RWPE2 (cell line): ENCODE data around the gene PSAPL1.

Experiments used
- ATAC-seq: fragments of 200-7000 bp; cut with Tn5 transposase; 3 replicates; pipeline ENCODE4 v1.9.1; 2021; ENCODE audit warnings: low read depth
- DNase-seq: peaks from one replicate; pipeline ENCODE4 v3.0.0-alpha.2; 2020; ENCODE audit warnings: low spot score
- H3K27ac ChIP-seq: fragments of 450-650 bp; 2 replicates; pipeline ENCODE4 v1.5.1; 2017; ENCODE audit warnings: mild to moderate bottlenecking; ENCODE audit not compliant: poor library complexity, severe bottlenecking
- H3K27me3 ChIP-seq: fragments of 250-450 bp; sonication (Bioruptor Pico); 2 replicates; pipeline ENCODE4 v1.5.1; 2021; ENCODE audit warnings: mild to moderate bottlenecking, moderate library complexity; ENCODE audit not compliant: insufficient read depth, poor library complexity, severe bottlenecking
- H3K36me3 ChIP-seq: fragments of 250-450 bp; sonication (Bioruptor Pico); 2 replicates; pipeline ENCODE4 v1.5.1; 2020; ENCODE audit warnings: low read depth, mild to moderate bottlenecking, moderate library complexity
- H3K4me1 ChIP-seq: fragments of 250-450 bp; sonication (Bioruptor Pico); 2 replicates; pipeline ENCODE4 v1.5.1; 2021; ENCODE audit warnings: mild to moderate bottlenecking, moderate library complexity; ENCODE audit not compliant: insufficient read depth, poor library complexity, severe bottlenecking
- H3K4me3 ChIP-seq: fragments of 250-450 bp; sonication (Bioruptor Pico); 2 replicates; pipeline ENCODE4 v1.5.1; 2021; ENCODE audit warnings: mild to moderate bottlenecking, moderate library complexity; ENCODE audit not compliant: severe bottlenecking
- H3K9me3 ChIP-seq: fragments of 250-450 bp; sonication (Bioruptor Pico); 2 replicates; pipeline ENCODE4 v1.5.1; 2021; ENCODE audit warnings: mild to moderate bottlenecking, moderate library complexity; ENCODE audit not compliant: severe bottlenecking
- TF ChIP-seq, protein P1 (sequence below): fragments of 450-650 bp; IDR thresholded peaks from one replicate; pipeline ENCODE4 v1.5.1; 2017; ENCODE audit warnings: mild to moderate bottlenecking, moderate library complexity; ENCODE audit not compliant: poor library complexity, severe bottlenecking

Gene PSAPL1

GRCh38 chr4:7422151-7422897, 12.4 kb downstream of the PSAPL1 start:
- Histone ChIP-seq H3K4me1 (no peaks in the 10 kb centered on the region), H3K4me3 (no peak overlapping the region), H3K36me3 (no peaks in the 10 kb centered on the region), H3K9me3 (no peaks in the 10 kb centered on the region), H3K27ac (no peak overlapping the region), H3K27me3 (no peaks in the 10 kb centered on the region)
- peak; percentile 37 for DNase-seq
- TF ChIP-seq, protein P1, sequence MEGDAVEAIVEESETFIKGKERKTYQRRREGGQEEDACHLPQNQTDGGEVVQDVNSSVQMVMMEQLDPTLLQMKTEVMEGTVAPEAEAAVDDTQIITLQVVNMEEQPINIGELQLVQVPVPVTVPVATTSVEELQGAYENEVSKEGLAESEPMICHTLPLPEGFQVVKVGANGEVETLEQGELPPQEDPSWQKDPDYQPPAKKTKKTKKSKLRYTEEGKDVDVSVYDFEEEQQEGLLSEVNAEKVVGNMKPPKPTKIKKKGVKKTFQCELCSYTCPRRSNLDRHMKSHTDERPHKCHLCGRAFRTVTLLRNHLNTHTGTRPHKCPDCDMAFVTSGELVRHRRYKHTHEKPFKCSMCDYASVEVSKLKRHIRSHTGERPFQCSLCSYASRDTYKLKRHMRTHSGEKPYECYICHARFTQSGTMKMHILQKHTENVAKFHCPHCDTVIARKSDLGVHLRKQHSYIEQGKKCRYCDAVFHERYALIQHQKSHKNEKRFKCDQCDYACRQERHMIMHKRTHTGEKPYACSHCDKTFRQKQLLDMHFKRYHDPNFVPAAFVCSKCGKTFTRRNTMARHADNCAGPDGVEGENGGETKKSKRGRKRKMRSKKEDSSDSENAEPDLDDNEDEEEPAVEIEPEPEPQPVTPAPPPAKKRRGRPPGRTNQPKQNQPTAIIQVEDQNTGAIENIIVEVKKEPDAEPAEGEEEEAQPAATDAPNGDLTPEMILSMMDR, result no peak
- ATAC-seq, result no peak

- ATAC-seq (no peak), DNase-seq (peak; percentile 49)
- H3K4me1 ChIP-seq, result no peaks in the 10 kb centered on the region
- TF ChIP-seq, protein P1, result no peak
- no peaks in the 10 kb centered on the region for H3K36me3 ChIP-seq
- H3K9me3 ChIP-seq, result no peaks in the 10 kb centered on the region
- no peak overlapping the region for H3K27ac ChIP-seq
- no peak overlapping the region for H3K4me3 ChIP-seq
- H3K27me3 ChIP-seq, result no peaks in the 10 kb centered on the region
Measured at GRCh38 chr4:7421356-7422150, 13.2 kb downstream of the PSAPL1 start.

GRCh38 chr4:7420661-7421040, 14.1 kb downstream of the PSAPL1 start:
- Histone ChIP-seq H3K9me3 (no peaks in the 10 kb centered on the region), H3K27ac (no peak overlapping the region), H3K4me1 (no peaks in the 10 kb centered on the region), H3K4me3 (no peak overlapping the region), H3K27me3 (no peaks in the 10 kb centered on the region), H3K36me3 (no peaks in the 10 kb centered on the region)
- DNase-seq (peak; percentile 55), ATAC-seq (no peak)
- TF ChIP-seq, protein P1, result no peak

GRCh38 chr4:7419961-7420660, 14.6 kb downstream of the PSAPL1 start:
- Histone ChIP-seq H3K27ac (no peak overlapping the region), H3K4me3 (no peak overlapping the region), H3K9me3 (no peaks in the 10 kb centered on the region), H3K27me3 (no peaks in the 10 kb centered on the region), H3K4me1 (no peaks in the 10 kb centered on the region), H3K36me3 (no peaks in the 10 kb centered on the region)
- DNase-seq (peak; percentile 14), ATAC-seq (no peak)
- TF ChIP-seq, protein P1, result no peak
